NCI-H2227 (cell line): Measurements from ENCODE around the gene RUVBL2.
A peak's percentile ranks its signal among the peaks of the same experiment; 100 is the strongest.
"Not testable (repeated sequence)": the region's sequence is repeated elsewhere in the genome, so short reads cannot be mapped to it uniquely, and the experiment has no call there.

Experiments
- DNase-seq: peaks from one replicate; lab custom pipeline; 2025; ENCODE audit not compliant: unreplicated experiment; lab: John Stamatoyannopoulos, UW

RUVBL2 gene

GRCh38 chr19:49038557-49039276 is 45.0 kb downstream of the RUVBL2 start:
- not testable (repeated sequence) for DNase-seq

GRCh38 chr19:49039736-49040135 is 46.0 kb downstream of the RUVBL2 start:
- not testable (repeated sequence) for DNase-seq

GRCh38 chr19:49042177-49042576 is 48.5 kb downstream of the RUVBL2 start:
- no peak for DNase-seq

GRCh38 chr19:49042666-49043065 is 49.0 kb downstream of the RUVBL2 start:
- DNase-seq, result not testable (repeated sequence)

GRCh38 chr19:49043548-49043947 is 49.9 kb downstream of the RUVBL2 start, which contains the start of gene CGB5:
TSS of gene CGB5 (plus strand) at chr19:49043848. CDS start at chr19:49044210, 362 bp downstream.
- not testable (repeated sequence) for DNase-seq

- DNase-seq, result not testable (repeated sequence)
Observed at GRCh38 chr19:49049011-49049410, 55.3 kb downstream of the RUVBL2 start, which contains the start of gene CGB8. TSS of gene CGB8 (minus strand) at chr19:49049111. CDS start at chr19:49048739, 372 bp downstream.

GRCh38 chr19:49049834-49050233 is 56.1 kb downstream of the RUVBL2 start:
- DNase-seq, result not testable (repeated sequence)

GRCh38 chr19:49050376-49051033 is 56.8 kb downstream of the RUVBL2 start:
- not testable (repeated sequence) for DNase-seq

- peak; percentile 59 for DNase-seq
Observed at GRCh38 chr19:49056101-49056901, 62.6 kb downstream of the RUVBL2 start.

- DNase-seq, result not testable (repeated sequence)
Observed at GRCh38 chr19:49056902-49057596, 63.4 kb downstream of the RUVBL2 start.

- peak; percentile 56 for DNase-seq
Observed at GRCh38 chr19:49057636-49058234, 64.0 kb downstream of the RUVBL2 start, which contains the start of gene CGB7. TSS of gene CGB7 (minus strand) at chr19:49057749. CDS start at chr19:49055375, 2,374 bp downstream.

- DNase-seq, result peak; percentile 10
Observed at GRCh38 chr19:49058562-49058961, 64.9 kb downstream of the RUVBL2 start.

GRCh38 chr19:49059053-49059452 is 65.4 kb downstream of the RUVBL2 start:
- no peak for DNase-seq

GRCh38 chr19:49061000-49061399 is 67.3 kb downstream of the RUVBL2 start:
- no peak for DNase-seq

- no peak for DNase-seq
Observed at GRCh38 chr19:49061445-49061844, 67.8 kb downstream of the RUVBL2 start.

GRCh38 chr19:49064029-49064629 is 70.4 kb downstream of the RUVBL2 start:
- DNase-seq, result no peak

GRCh38 chr19:49064768-49065611 is 71.3 kb downstream of the RUVBL2 start, which contains the start of gene NTF4:
TSS of gene NTF4 (minus strand) at chr19:49064818. CDS start at chr19:49061997, 2,821 bp downstream.
- peak; percentile 64 for DNase-seq
